Measurements from ENCODE around the gene FSIP1.

- TF ChIP-seq, protein P1, sequence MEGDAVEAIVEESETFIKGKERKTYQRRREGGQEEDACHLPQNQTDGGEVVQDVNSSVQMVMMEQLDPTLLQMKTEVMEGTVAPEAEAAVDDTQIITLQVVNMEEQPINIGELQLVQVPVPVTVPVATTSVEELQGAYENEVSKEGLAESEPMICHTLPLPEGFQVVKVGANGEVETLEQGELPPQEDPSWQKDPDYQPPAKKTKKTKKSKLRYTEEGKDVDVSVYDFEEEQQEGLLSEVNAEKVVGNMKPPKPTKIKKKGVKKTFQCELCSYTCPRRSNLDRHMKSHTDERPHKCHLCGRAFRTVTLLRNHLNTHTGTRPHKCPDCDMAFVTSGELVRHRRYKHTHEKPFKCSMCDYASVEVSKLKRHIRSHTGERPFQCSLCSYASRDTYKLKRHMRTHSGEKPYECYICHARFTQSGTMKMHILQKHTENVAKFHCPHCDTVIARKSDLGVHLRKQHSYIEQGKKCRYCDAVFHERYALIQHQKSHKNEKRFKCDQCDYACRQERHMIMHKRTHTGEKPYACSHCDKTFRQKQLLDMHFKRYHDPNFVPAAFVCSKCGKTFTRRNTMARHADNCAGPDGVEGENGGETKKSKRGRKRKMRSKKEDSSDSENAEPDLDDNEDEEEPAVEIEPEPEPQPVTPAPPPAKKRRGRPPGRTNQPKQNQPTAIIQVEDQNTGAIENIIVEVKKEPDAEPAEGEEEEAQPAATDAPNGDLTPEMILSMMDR (conservative IDR thresholded peaks at IDR 0.05 in 1 of 2, IDR thresholded peaks at IDR 0.05 in 1 of 2; ENCODE audit: extremely low read depth in 1 of 2, insufficient read depth in 1 of 2, low read depth in 1 of 2, low read length in 2 of 2) = no peak
- no peak for TF ChIP-seq EZH2 (IDR thresholded peaks at IDR 0.05; ENCODE audit: borderline replicate concordance, low read length)
Observed at GRCh38 chr15:39627451-39628143, 155.0 kb downstream of the FSIP1 start.

Measured in mammary epithelial cell (primary cell).